Osteoblast (primary cell): ENCODE measurements around the gene INPP4B. TPM values are rescaled to one million over a fixed set of nuclear protein-coding genes. Genes with fewer than 3 reads are reported as not detected.

Source experiments
- DNase-seq: peaks from one replicate; pipeline ENCODE4 v3.0.0; 2011; ENCODE audit warnings: low spot score, mixed read lengths; ENCODE audit not compliant: insufficient read length; ENCODE audit errors: missing footprints
- H2AFZ ChIP-seq: 2 replicates; pipeline ENCODE4 v1.6.0; 2011; ENCODE audit warnings: mild to moderate bottlenecking, low read length
- H3K27ac ChIP-seq: 2 replicates; pipeline ENCODE4 v1.5.1; 2011; ENCODE audit warnings: mild to moderate bottlenecking, low read depth, low read length, moderate library complexity
- H3K27me3 ChIP-seq: 2 replicates; pipeline ENCODE4 v1.6.0; 2012; ENCODE audit warnings: mild to moderate bottlenecking, control low read depth, inconsistent platforms, low read length, moderate library complexity; ENCODE audit not compliant: insufficient read depth
- H3K36me3 ChIP-seq: 2 replicates; pipeline ENCODE4 v1.5.1; 2011; ENCODE audit warnings: mild to moderate bottlenecking, low read length, control low read depth, moderate library complexity; ENCODE audit not compliant: insufficient read depth
- H3K4me1 ChIP-seq: 2 replicates; pipeline ENCODE4 v1.5.1; 2011; ENCODE audit warnings: mild to moderate bottlenecking, low read length, control low read depth, moderate library complexity; ENCODE audit not compliant: insufficient read depth
- H3K4me2 ChIP-seq: 2 replicates; pipeline ENCODE4 v1.6.0; 2011; ENCODE audit warnings: mild to moderate bottlenecking, low read length; ENCODE audit not compliant: insufficient read depth
- H3K4me3 ChIP-seq: fragments of 200-600 bp; sonication (generic); 3 replicates; pipeline ENCODE4 v1.5.1; 2012; ENCODE audit warnings: mild to moderate bottlenecking, low read length, inconsistent platforms; ENCODE audit not compliant: insufficient read depth
- H3K79me2 ChIP-seq: 2 replicates; pipeline ENCODE4 v1.6.0; 2012; ENCODE audit warnings: mild to moderate bottlenecking, low read length, control low read depth, inconsistent platforms; ENCODE audit not compliant: insufficient read depth
- H3K9me3 ChIP-seq: 2 replicates; pipeline ENCODE4 v1.5.1; 2011; ENCODE audit warnings: low read depth, low read length, control low read depth
- H4K20me1 ChIP-seq: 2 replicates; pipeline ENCODE4 v1.6.0; 2012; ENCODE audit warnings: mild to moderate bottlenecking, low read length, control low read depth; ENCODE audit not compliant: insufficient read depth
- CTCF ChIP-seq: IDR thresholded peaks from 2 replicates; pipeline ENCODE4 v1.5.1; 2011; ENCODE audit warnings: mild to moderate bottlenecking, low read depth, low read length, moderate library complexity; ENCODE audit errors: extremely low read depth
- total RNA-seq: library from RNA; depleted of rRNA; stranded (reverse); fragments of >200 nt; gene quantifications from 2 replicates; pipeline ENCODE4 v1.2.3, GENCODE V29; 2012

INPP4B gene
- total RNA-seq, 1 donor, result 11.6 TPM

- Histone ChIP-seq H3K27ac (no peak overlapping the region), H4K20me1 (no peaks in the 10 kb centered on the region), H3K4me3 (no peak overlapping the region), H3K79me2 (no peaks in the 10 kb centered on the region), H3K4me2 (no peak overlapping the region), H2AFZ (no peak overlapping the region), H3K4me1 (no peaks in the 10 kb centered on the region), H3K36me3 (no peaks in the 10 kb centered on the region), H3K27me3 (no peaks in the 10 kb centered on the region), H3K9me3 (no peaks in the 10 kb centered on the region)
- no peak for TF ChIP-seq CTCF
- DNase-seq, result no peak
These were observed 538.2 kb downstream of the INPP4B start for GRCh38 chr4:142307857-142308256.

- H3K4me2 ChIP-seq, result no peak overlapping the region
- no peaks in the 10 kb centered on the region for H3K9me3 ChIP-seq
- H3K79me2 ChIP-seq, result no peaks in the 10 kb centered on the region
- TF ChIP-seq CTCF, result no peak
- no peaks in the 10 kb centered on the region for H3K4me1 ChIP-seq
- no peaks in the 10 kb centered on the region for H3K27me3 ChIP-seq
- no peak overlapping the region for H3K27ac ChIP-seq
- H3K36me3 ChIP-seq, result no peaks in the 10 kb centered on the region
- H3K4me3 ChIP-seq, result no peak overlapping the region
- DNase-seq, result no peak
- no peaks in the 10 kb centered on the region for H4K20me1 ChIP-seq
- no peak overlapping the region for H2AFZ ChIP-seq
These were observed 548.8 kb downstream of the INPP4B start for GRCh38 chr4:142297313-142297712.

GRCh38 chr4:142293536-142293935 lies 552.6 kb downstream of the INPP4B start:
- H3K27me3 ChIP-seq, result no peaks in the 10 kb centered on the region
- peak; percentile 52 for DNase-seq
- H3K4me2 ChIP-seq, result no peak overlapping the region
- no peak overlapping the region for H3K4me3 ChIP-seq
- H3K4me1 ChIP-seq, result no peaks in the 10 kb centered on the region
- no peaks in the 10 kb centered on the region for H3K79me2 ChIP-seq
- H3K9me3 ChIP-seq, result no peaks in the 10 kb centered on the region
- H3K27ac ChIP-seq, result no peak overlapping the region
- no peaks in the 10 kb centered on the region for H3K36me3 ChIP-seq
- no peak for TF ChIP-seq CTCF
- H2AFZ ChIP-seq, result no peak overlapping the region
- H4K20me1 ChIP-seq, result no peaks in the 10 kb centered on the region

- H3K4me1 ChIP-seq, result no peaks in the 10 kb centered on the region
- no peak overlapping the region for H2AFZ ChIP-seq
- H3K9me3 ChIP-seq, result no peaks in the 10 kb centered on the region
- peak; percentile 6 for DNase-seq
- no peaks in the 10 kb centered on the region for H3K79me2 ChIP-seq
- H3K36me3 ChIP-seq, result no peaks in the 10 kb centered on the region
- H3K27me3 ChIP-seq, result no peaks in the 10 kb centered on the region
- no peak for TF ChIP-seq CTCF
- no peak overlapping the region for H3K27ac ChIP-seq
- no peaks in the 10 kb centered on the region for H4K20me1 ChIP-seq
- no peak overlapping the region for H3K4me2 ChIP-seq
- no peak overlapping the region for H3K4me3 ChIP-seq
These were observed 553.9 kb downstream of the INPP4B start for GRCh38 chr4:142292231-142292630.
